Raji (cell line): ENCODE data around the gene PPA1.

Experiments used
- POLR2A ChIP-seq: IDR thresholded peaks from 2 replicates; pipeline ENCODE4 v1.6.1; 2011; ENCODE audit warnings: low read depth, low read length, control low read depth; ENCODE audit not compliant: insufficient read depth

PPA1 gene

DNA sequence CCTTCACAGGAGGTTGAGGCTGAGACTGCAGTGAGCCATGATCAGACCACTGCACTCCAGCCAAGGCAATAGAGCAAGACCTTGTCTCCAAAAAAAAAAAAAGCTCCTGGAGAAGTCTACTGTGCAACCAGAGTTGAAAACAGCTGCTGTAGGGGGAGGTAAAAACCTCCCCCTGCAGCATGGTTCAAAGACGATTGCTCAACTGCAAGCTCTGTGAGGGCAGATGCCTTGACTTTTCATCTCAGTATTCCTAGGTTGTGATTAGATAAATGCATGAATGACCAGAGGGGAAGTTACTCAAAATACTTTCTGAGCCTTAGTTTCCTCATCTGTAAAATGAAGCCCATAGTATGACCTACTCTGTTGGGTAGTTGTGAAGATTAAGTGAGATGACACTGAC is 25.0 kb upstream of the PPA1 start:
- no peak for TF ChIP-seq POLR2A

DNA sequence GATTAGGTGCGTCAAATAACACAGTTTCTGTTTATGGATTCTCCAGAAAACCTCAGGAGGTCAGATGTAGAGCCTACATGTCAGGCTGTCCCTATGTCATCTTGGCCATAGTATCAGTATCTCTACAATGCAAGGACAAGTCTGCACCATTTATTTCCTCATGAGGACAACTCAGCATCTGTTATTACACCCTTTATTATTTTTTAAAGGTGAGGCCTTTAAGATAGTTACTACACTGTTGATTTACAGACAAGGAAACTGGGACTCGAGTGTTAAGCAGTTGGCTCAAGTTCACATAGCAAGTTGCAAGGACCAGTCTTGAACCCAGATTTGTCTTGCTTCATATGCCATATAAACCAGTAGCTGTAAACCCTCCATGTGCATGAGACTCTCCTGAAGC is 23.2 kb upstream of the PPA1 start:
- no peak for TF ChIP-seq POLR2A

DNA sequence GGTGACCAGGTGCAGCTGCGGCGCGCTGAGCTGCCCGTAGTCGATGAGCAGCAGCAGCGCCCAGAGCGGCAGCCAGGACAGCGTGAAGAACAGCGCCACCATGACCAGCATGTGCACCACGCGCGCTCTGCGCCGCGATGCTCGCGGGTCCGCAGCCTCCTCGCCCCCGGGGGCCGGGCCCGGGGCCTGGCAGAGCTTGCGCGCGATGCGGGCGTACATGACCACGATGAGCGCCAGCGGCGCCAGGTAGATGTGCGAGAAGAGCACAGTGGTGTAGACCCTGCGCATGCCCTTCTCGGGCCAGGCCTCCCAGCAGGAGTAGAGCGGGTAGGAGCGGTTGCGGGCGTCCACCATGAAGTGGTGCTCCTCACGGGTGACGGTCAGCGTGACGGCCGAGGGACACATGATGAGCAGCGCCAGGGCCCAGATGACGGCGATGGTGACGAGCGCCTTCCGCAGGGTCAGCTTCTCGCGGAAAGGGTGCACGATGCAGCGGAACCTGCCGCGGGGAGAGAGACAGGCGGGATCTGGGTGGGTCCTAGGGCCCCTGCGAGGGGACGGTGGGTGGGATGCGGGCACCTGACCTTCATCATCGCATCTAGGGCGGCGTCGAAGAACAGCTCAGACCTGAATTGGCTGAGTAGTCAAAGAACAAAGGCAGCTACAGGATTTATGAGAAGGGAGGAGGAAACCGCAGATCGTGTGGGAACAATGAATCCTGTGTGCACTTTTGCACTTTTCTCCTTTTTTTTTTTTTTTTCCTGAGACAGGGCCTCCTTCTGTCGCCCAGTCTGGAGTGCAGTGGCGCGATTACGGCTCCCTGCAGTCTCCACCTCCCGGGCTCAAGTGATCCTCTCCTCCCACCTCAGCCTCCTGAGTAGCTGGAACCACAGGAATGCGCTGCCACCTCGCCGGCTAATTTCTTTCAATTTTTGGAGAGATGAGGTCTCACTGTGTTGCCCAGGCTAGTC is 22.4 kb upstream of the PPA1 start:
- TF ChIP-seq POLR2A, result no peak

DNA sequence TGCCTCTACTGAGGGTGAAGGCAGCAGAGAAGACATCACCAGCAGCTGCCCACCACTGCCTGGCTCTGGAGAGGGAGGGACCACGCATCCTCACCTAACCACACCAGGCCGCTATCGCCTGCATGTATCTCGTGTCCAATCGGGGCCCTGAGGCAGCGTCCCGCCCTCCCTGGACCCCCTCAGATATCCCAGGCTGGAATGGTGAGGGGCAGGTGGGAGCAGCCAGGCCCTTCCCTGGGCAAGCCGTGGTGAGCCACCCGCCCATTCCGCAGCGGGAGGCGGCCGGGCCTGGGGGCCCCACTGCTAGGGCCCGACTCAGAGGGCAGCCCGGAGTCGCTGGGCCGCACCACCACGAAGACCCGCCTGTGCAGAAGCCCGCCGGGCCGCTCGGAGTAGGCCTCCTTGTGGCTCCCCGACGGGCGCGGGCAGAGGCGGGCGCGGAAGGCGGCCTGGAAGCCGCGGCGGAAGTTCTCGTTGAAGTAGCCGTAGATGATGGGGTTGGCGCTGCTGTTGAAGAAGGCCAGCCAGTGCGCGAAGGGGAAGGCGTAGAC is 21.6 kb upstream of the PPA1 start:
- TF ChIP-seq POLR2A, result no peak

DNA sequence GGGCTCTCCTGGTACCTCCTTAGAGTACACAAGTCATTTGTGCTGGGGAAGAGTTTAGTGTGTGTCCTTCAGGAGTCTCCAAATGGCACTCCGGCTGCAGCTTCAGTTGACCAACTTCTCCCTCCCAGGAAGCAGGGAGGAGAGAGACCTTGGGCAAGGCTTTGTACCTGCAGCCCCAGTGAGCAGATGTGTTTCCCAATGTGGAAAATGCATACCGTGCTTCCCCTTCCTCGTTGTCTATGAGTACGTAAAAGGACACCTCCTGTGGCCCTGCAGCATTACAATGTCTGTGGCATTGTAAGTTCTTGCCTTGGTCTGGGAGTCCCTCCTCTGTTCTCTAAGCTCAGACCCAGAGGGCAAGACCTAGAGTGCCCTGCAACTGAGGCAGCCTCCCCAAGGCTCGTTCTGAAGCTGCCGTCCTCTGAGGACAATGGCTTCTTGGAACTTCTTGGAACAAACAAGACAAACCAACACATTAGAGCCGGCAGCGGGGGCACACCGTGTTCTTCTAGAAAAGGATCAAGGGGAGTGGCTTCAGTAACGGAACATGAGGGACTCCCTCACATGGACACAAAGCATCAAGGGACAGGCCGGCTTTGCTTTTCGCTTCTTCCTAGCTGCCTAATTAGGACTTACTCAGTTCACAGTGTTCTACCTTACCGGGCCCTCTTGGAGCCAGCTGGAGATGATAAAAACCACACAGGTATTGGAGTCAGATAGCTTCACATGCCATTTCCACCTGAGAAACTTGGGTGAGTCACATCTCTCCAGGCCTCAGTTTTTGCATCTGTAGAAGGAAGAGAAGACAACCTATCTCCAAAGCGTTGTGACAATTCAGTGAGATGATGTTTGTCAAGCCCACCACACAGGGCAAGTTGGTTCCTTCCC is 20.9 kb upstream of the PPA1 start:
- no peak for TF ChIP-seq POLR2A

DNA sequence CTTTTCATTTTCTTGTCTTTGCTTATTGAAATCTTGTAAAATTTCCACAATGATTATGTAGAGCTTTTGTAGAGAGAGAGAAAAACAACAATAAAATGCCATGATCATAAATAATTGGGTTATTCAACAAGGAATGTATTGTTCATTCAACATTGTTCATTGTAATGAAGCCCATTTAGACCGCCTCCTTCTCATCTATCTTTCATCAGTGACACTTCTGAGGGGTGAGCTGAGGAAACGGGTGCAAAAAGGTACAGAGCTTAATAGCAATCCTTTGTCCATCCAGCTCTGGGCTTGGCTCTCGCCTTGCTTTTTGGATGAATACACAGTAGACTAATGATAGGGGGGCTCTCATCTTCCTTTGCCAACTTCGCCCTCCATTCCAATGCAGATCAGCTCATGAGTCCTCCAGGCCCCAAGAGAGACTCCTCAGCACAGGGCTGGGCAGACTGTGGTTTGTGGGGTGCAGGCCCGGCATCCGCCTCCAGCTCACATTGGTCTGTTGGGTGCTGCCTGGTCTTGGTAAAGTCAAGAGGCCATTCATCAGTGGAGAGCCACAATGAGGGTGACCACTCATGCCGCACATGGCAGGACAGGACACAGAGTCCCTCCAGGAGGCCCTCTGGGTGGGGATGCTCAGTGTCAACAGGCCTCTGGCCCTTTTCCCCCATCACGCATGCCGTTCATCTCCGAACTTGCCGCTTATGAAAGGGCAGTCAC is 17.9 kb upstream of the PPA1 start:
- TF ChIP-seq POLR2A, result no peak

DNA sequence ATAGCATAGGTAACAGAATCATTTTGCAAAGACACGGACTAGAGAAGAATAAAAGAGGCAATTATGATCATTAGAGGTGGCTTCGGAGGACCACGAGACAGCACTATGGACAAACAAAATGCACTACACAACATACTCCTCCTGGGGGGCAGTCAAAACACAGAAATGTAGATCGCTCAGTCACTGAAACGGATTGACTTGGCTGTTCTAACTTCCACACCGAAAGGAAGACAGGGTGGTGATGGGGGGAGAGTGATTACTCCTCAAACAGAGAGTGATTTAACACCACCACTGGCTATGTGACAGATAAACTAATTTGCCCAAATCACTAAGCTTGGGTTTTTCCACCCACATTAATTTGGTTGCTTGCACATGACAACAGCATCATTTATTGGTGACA is 14.1 kb upstream of the PPA1 start:
- no peak for TF ChIP-seq POLR2A

DNA sequence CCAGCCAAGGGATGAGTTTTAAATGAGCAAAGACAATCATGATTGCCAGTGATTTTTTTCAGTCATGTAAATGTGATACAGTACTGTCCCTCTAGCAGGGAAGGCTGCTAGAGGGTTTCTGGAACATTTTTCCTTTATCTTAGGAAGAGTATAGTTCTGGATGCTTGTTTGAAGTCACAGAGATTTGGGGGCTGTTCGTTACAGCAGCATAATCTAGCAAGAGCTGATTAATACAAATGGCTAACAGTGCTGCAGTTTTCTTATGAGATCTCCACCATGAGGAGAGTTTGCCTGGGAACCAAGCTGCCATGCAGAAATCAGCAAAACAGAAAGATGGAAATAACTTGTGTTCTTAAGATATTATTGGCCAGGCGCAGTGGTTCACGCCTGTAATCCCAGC is 7.9 kb upstream of the PPA1 start:
- TF ChIP-seq POLR2A, result no peak

DNA sequence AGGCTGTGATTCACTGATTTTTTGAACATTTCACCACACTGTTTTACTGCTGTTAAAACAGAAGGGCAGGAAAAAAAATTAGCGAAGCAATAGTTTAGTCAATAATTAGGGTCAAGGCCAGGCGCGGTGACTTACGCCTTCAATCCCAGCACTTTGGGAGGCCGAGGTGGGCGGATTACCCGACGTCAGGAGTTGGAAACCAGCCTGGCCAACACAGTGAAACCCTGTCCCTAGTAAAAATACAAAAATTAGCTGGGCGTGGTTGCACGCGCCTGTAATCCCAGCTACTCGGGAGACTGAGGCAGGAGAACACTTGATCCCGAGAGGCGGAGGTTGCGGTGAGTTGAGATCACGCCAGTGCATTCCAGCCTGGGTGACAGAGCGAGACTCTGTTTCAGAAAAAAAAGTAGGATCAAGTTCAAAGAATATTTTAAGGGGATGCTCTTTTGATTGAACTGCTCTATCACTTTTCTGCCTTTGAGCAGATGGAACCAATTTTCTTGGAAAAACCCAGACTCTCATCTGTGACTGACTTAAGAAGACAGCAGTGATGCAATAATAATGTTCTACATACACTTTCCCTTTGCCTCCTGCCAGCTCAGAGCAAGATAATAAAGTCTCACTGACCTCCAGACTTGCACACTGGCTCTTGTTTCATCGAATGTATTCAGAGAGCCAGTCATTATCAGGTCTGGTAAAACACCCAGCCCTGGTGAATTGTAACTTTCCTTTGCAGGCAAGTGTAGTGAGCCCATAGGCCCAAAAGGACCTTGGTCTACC is 1.6 kb upstream of the PPA1 start:
- TF ChIP-seq POLR2A, result no peak

DNA sequence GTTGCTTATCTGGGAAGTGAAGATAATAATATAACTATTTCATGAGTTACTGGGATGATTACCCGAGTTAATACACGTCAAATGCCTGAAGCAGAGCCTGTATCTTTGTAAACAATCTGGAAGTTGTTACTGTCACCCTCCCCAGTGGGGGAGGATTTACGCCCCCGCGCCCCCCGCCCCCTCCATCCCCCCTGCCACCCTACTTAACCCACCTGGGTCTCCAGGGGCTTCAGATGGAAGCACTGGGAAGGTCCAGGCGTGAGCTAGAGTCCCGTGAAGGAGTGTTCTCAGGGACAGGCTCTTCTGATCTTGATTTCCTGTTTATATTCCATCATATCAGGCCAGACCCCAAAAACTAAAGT is 691 bp upstream of the PPA1 start:
- no peak for TF ChIP-seq POLR2A

DNA sequence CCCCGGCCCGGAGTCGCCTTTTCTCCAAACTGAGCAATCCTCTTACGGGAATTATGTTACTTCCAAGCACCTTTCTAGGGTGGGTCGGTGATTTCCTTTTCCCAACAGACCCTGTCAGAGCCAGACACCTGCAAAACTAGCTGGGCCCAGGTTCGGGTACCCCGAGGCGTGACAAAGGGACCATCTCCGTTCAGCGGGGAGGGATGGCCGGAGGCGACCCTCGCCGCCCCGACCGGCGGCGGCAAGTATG is 445 bp downstream of the PPA1 start:
- TF ChIP-seq POLR2A, result no peak

DNA sequence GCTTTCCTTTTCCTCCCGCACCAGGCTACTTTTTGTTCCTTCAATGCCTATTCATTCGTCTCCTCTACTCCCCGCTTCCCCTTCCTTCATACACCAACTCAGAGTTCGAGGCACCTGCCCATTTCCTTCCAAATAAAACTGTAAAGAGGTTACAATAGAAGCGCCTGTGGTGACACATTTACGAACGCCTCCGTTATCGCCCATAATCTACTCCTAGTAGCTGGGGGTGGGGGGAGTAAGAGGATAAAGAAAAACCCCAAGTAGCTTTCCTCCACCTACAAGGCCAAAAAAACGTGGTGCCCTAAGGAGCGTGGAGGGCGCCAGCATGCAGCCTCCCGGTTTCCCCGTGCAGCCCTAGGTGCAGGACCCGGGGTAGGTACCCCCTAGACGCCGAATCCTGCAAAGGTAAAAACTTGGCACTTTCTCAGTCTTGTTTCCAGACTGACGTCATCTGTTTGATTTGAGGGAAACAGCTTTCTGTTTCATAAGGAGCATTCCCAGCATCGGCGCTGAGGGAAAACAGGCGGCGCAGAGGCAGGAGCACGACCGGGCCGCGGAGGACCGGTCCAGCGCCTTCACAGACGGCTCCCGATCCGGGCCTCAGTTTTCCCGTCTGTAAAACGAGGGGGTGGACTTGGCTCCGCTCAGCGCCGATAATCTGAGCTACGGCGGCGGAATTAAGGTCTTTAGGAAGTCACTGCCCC is 922 bp downstream of the PPA1 start:
- TF ChIP-seq POLR2A, result no peak

DNA sequence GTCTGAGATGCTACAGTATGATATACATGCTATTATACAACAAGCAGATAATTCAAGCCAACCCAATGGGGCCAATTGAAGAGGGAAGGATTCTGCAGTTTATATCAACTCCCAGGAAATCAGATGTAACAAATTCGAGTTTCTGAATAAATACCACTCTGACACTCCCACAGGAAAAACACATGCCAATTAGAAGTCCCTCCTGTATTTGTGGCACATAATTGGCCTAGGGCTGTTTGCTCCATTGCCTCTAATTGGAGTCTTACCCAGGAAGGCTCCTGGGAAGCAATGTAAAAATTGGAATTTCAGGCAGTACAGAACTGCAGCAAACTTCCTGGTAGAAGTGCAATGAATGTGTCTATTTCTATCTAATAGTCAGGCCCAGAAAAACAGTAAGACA is 4.7 kb downstream of the PPA1 start:
- no peak for TF ChIP-seq POLR2A
